ENCODE results near the gene FZD7.

FZD7 gene

GRCh38 chr2:202014759-202015211 lies 18.9 kb upstream of the FZD7 start:
- no peak for DNase-seq

DNA sequence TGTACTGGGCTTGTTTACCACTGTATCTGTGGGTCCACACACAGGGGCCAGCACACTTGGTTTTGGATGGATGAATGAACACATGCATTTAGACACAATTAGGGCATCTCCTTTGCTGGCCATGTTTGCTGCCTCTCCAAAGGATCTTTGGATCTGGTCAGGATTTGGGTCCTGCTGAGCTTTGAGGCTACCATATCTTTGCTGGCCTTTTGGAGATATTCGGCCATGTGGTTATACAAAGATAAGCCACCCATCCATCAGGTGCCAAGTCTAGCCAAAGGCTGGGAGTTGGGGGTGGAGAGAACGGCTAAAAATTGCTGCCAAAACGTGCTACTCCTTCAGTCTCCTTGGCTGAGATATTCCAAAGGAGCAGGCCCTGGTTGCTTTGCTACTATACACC lies 18.2 kb upstream of the FZD7 start:
- no peak for DNase-seq

GRCh38 chr2:202016579-202017227 lies 17.0 kb upstream of the FZD7 start:
- DNase-seq = no peak

DNA sequence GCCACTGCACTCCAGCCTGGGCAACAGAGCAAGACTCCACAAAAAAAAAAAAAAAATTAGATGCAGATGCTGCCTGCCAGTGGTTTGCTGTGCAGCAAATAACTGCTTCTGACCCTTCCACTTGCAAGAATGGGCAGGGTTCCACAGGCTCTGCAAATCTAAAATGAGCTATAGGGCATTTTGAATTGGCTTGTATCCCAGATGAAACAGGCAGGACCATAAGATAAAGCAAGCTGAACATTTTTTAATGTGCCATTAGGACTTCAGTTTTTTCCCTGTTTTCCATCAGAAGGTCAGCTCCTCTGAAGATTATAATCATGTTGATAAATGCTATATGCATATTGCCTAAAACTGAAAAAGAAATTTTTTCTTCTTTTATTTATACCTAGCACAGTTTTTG lies 15.7 kb upstream of the FZD7 start:
- DNase-seq = no peak

DNA sequence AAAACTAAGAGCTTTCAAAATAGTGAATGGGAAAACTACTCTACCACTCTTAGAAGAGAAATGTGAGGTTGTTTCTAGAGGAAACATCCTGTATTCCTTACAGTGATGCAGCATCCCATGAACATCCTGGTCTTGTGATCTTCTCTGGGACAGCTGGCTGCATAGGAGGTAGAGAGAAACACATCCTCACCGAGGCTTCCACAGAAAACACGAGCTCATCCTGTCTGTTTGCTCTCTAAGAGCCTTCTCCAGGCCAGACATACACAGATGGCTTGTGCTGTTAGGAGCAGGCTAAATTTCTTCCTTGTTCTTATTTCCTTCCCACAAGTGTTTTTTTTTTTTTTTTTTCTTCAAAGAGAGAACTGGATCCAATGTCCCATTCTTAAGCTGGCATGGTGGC lies 14.7 kb upstream of the FZD7 start:
- DNase-seq = no peak

- no peak for DNase-seq
Observed at GRCh38 chr2:202019689-202020450, 13.8 kb upstream of the FZD7 start.

- no peak for DNase-seq
Observed at GRCh38 chr2:202022755-202023154, 10.9 kb upstream of the FZD7 start.

GRCh38 chr2:202023198-202023903 lies 10.3 kb upstream of the FZD7 start:
- no peak for DNase-seq

DNA sequence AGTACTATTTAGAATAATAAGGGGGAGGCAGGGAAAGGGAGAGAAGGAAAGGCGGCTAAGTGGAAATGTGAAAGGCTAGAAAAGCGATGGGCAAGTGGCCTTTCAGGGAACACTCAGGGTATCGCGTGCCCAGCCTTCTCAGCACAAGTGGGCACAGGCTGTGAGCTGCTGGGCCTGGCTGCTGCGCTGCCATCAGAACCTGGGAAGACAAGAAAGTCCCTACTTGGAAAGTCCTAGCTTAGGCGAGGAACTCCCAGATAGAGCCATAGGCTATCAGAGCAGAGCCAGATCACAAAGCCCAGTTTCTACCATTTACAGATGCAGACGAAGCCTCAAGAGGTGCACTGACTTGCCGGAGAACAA lies 9.8 kb upstream of the FZD7 start:
- DNase-seq = no peak

DNA sequence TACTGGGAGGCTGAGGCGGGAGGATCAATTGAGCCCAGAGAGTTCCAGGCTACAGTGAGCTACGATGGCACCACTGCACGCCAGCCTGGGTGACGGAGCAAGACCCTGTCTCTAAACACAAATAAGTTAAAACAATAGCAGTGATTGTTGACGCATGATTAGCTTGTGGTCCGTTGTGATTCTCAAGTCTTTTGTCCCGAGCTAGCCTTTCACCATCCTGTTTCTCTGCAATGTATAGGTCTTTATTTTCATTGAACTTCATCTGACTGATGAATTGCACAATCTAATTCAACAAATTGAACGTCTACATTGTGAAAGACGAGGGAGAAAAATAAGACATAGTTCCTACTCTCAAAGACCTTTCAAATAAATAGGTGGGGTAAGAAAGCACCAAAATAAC lies 8.8 kb upstream of the FZD7 start:
- no peak for DNase-seq

DNA sequence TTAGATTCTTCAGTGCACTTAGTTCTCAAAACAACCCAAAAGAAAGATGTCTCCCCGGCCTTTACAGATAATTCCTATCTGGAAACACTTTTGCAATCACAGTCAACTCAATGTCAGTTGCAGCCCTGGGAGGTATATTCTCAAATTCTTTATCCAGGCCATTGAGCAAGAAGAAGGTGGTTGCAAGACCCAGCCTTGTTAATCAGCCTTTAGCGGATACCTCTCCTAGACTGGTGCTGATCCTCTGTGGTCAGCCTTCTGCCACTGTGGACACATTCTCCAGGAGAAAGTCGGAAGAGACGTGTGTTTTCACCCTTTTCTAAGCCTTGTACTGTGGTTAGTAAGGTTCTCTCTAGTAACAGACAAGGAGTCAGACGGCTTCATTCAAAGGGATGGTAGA lies 7.8 kb upstream of the FZD7 start:
- DNase-seq = no peak

DNA sequence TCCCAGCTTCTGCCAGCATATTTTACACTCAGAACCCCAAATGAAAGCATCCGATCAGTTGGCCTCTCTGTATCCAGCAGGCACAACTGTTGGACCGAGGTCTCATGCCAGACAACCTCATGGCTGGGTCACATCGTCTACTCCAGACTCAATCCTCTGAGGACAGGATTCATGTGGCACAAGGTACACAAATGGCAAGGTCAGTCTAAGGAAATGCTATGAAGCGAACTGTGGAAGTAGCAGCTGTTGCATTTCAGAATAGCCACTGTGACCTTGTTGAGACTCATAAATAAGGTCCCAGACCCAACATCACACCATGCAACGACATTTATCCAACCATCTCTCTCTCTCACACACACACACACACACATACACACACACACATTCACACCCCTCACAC lies 7.1 kb upstream of the FZD7 start:
- DNase-seq = no peak

DNA sequence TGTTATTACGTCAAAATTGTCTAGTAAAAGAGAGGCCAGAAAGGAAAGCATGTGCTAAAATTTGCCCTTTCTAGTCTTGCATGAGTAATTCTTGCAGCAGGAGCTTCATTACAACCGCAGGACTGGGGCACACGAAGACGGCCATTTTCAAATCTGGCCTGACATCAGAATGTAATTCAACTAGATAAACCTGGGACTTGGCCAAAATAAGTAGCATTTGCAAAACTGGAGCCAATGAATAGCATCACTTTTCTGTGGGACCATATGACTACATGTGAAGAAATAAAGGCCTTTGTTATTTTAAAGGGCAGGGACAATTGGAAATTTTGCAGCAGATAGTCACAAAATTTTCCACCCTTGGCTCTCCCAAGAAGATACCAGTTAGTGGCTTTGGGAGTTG lies 3.0 kb upstream of the FZD7 start:
- DNase-seq = no peak

DNA sequence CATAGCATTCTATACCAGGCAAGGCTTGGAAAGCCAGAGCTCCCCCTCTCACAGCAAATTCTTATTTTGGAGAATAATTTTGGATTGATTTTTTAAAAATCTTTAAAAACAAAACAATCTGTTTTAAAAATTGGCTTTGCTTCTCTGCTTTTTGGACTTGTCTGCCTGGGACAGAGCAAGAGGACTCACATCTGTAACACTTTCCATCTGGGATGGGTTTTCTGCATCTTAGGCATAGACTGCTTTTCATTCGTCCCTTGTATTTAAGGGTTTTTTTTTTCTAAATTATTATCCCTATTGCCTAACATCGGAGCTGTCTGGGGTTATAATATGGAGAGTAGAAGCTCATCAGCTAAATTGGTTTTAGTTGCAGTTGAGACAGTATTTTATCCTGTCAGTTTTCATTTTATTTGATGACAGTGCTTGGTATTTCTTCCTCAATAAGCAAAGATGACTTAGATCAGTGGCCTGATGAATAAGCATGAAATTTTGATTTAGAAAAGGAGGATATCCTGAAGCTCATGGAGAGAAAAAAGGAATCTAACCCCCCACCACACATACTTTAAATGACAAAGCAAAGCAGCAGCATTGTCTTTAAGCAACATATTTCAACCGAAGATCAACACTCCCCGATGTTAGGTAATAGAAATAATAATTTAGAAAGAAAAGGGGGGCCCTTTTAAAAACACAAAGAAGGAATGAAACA lies 2.3 kb upstream of the FZD7 start:
- no peak for DNase-seq

DNA sequence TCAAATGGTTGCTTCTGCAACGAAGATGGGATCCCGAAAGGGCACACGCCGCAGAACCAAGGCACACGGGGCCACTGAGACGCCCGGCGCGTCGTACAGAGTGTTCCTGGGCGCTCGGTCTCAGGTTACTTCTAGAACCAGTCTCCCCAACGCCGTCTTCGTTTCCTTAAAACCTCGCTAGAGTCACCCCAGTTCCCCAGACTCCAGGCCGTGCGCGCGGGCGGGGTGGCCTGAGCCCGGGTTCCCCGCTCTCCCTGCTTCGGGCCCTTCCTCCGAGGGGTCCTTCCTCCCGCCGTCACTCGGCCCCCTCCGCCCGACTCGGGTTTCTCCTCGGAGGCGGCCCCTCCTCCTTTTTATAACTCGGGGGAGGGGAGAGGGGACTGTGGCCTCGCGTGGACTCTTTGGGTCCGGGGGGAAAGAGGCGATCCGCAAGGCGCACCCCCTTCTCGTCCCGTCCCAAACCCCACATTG lies 774 bp upstream of the FZD7 start:
- peak; percentile 90 for DNase-seq

- DNase-seq = peak; percentile 51
Observed at GRCh38 chr2:202034249-202035088, 814 bp downstream of the FZD7 start.

- DNase-seq = peak; percentile 80
Observed at GRCh38 chr2:202035089-202035940, 1.7 kb downstream of the FZD7 start.

- DNase-seq = peak; percentile 28
Observed at GRCh38 chr2:202035941-202036372, 2.3 kb downstream of the FZD7 start.

DNA sequence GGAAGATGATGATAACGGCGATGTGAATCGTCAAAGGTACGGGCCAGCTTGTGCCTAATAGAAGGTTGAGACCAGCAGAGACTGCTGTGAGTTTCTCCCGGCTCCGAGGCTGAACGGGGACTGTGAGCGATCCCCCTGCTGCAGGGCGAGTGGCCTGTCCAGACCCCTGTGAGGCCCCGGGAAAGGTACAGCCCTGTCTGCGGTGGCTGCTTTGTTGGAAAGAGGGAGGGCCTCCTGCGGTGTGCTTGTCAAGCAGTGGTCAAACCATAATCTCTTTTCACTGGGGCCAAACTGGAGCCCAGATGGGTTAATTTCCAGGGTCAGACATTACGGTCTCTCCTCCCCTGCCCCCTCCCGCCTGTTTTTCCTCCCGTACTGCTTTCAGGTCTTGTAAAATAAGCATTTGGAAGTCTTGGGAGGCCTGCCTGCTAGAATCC lies 3.0 kb downstream of the FZD7 start:
- peak; percentile 62 for DNase-seq

- DNase-seq = no peak
Observed at GRCh38 chr2:202037086-202037485, 3.4 kb downstream of the FZD7 start.
